ENCODE data around the gene CTIF. TPM values are rescaled to one million over a fixed set of nuclear protein-coding genes. Genes with fewer than 3 reads are reported as not detected.

The CTIF gene
- total RNA-seq, 1 donor from 2014 or later = 54.8 TPM

- TF ChIP-seq CTCF (IDR thresholded peaks at IDR 0.05) = no peak
- H3K9me3 ChIP-seq = no peaks in the 10 kb centered on the region
- DNase-seq (peak; percentile 89), ATAC-seq (peak; percentile 90 to 95)
- intact Hi-C loops (cut with DNase I) = no loop called here
- no peaks in the 10 kb centered on the region for H3K27me3 ChIP-seq (ENCODE audit: low read depth)
- no peak overlapping the region for H3K4me3 ChIP-seq
- H3K4me1 ChIP-seq = peaks cover 38% of the 10 kb centered on the region
- peak overlapping the region; percentile 80 for H3K27ac ChIP-seq
- H3K36me3 ChIP-seq = no peaks in the 10 kb centered on the region
Observed at GRCh38 chr18:48902023-48902855, 363.4 kb downstream of the CTIF start.

- H3K4me3 ChIP-seq = no peak overlapping the region
- peak; percentile 3 to 65 for ATAC-seq
- H3K36me3 ChIP-seq = no peaks in the 10 kb centered on the region
- H3K9me3 ChIP-seq = no peaks in the 10 kb centered on the region
- no peak for TF ChIP-seq CTCF (IDR thresholded peaks at IDR 0.05)
- peaks cover 30% of the 10 kb centered on the region for H3K4me1 ChIP-seq
- no peaks in the 10 kb centered on the region for H3K27me3 ChIP-seq (ENCODE audit: low read depth)
- DNase-seq = no peak
- intact Hi-C loops (cut with DNase I) = no loop called here
- peak overlapping the region; percentile 80 for H3K27ac ChIP-seq
Observed at GRCh38 chr18:48902856-48903601, 364.2 kb downstream of the CTIF start.

DNA sequence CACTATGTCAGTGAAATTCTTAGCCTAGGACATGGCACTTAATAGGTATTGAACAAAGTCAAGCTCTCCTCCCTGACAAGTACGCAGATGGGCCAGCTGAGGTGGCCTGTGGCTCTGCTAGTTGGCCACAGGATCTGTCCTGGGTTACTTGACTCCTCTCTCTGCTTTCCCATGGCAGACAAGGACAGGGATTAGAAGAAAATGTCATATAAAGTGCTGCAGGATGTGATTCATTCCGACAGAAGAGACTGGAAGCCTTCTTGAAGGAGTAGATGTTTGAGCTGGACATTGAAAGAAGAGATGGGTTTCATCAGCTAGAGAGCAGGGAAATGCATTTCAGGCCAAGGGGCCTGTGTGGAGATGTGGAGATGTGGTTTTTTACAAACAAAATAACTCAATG is 365.3 kb downstream of the CTIF start:
- no peaks in the 10 kb centered on the region for H3K36me3 ChIP-seq
- no peak overlapping the region for H3K27ac ChIP-seq
- H3K4me1 ChIP-seq = peaks cover 23% of the 10 kb centered on the region
- no peak for DNase-seq
- H3K4me3 ChIP-seq = no peak overlapping the region
- intact Hi-C loops (cut with DNase I) = no loop called here
- no peak for TF ChIP-seq CTCF (IDR thresholded peaks at IDR 0.05)
- no peaks in the 10 kb centered on the region for H3K27me3 ChIP-seq (ENCODE audit: low read depth)
- no peak for ATAC-seq
- H3K9me3 ChIP-seq = no peaks in the 10 kb centered on the region

DNA sequence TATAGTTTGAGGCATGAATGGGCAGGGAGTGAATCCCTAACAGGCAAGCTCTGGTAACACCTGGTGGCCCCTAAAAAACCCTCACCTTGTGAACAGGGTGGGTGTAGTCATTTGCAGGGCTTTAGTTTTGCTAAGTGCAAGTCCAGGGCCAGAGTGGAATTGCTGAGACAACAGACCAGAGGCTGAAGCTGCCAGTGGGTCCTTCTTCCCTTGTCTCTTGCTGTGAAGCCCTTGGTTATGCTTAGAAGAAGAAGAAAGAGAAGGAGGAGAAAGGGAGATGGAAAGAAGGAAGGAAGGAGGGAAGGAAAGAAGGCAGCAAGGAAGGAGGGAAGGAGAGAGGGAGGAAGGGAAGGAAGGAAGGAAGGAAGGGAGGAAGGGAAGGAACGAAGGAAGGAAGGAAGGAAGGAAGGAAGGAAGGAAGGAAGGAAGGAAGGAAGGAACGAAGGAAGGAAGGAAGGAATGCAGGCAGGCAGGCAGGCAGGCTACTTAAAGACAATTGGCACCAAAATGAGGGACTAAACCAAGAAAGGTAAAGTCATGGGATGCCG is 366.1 kb downstream of the CTIF start:
- H3K36me3 ChIP-seq = no peaks in the 10 kb centered on the region
- no peaks in the 10 kb centered on the region for H3K9me3 ChIP-seq
- no peak overlapping the region for H3K4me3 ChIP-seq
- no peaks in the 10 kb centered on the region for H3K27me3 ChIP-seq (ENCODE audit: low read depth)
- peaks cover 23% of the 10 kb centered on the region for H3K4me1 ChIP-seq
- DNase-seq (no peak), ATAC-seq (no peak)
- intact Hi-C loops (cut with DNase I) = no loop called here
- no peak for TF ChIP-seq CTCF (IDR thresholded peaks at IDR 0.05)
- no peak overlapping the region for H3K27ac ChIP-seq

DNA sequence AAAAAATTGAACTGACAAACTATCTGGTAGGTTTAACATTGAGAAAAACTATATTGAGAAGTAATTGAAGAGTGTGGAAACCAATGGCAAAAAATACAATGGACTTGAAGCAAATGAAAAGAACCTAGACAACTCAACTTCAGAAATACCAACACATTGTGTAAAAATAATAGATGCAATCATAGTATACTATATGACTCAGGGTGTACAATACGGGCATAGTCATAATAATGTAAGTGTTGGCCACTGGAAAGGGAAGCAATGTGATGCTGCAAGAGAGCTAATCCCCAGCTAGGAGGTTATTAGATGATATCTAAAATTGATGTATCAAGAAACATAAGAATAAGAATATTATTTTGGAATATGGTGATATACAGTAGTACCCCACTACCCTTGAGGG is 366.7 kb downstream of the CTIF start:
- no peaks in the 10 kb centered on the region for H3K36me3 ChIP-seq
- intact Hi-C loops (cut with DNase I) = no loop called here

More for the DNA sequence above, 366.7 kb downstream of the CTIF start:
- DNase-seq = no peak
- Histone ChIP-seq H3K4me3 (no peak overlapping the region), H3K9me3 (no peaks in the 10 kb centered on the region), H3K4me1 (peaks cover 23% of the 10 kb centered on the region), H3K27ac (no peak overlapping the region), H3K27me3 (ENCODE audit: low read depth) (no peaks in the 10 kb centered on the region)
- TF ChIP-seq CTCF (IDR thresholded peaks at IDR 0.05) = no peak
- ATAC-seq = no peak
